ENCODE measurements around the gene KDM3A. TPM values are rescaled to one million over a fixed set of nuclear protein-coding genes. Genes with fewer than 3 reads are reported as not detected.

The KDM3A gene
- total RNA-seq, 1 experiment from 2014 or later: 10.3 TPM

DNA sequence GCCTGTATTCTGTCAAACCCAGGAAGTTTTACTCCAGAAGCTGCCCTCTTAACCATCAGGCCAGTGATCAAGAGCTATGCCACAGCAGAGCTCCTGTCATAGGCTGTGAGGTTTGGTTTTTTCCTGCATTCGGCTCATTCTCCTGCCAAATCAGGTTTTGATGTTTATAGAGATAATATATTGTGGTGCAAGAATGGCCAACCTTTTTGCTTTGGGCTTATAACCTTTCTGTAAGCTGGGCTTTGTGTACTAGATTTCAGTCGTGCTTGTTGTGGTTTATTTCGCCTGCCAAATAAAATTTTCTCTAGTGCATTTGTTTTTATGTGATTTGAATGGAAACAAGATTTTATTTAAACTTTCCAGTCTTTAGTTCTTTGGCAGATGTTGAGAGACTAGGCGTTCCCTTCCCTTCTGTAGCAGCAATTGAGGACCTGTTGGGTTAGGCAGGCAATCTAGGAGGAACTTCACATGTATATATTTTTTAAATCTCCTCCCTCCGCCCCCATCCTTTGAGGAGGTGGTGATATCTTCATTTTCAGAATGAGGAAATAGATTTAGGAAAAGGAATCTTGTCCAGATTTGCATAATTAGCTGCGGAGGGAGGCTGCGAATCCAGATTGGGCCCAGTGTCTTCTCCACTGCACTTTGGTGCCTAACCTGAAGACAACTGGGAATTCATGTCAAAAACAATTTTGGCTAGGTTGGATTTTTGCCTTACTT is 2.6 kb downstream of the KDM3A start:
- Histone ChIP-seq H3K27me3 (ENCODE audit: control insufficient read depth, insufficient read depth, low read length) (no peaks in the 10 kb centered on the region), H3K36me3 (replicated peaks; ENCODE audit: control insufficient read depth, insufficient read depth, low read length) (no peaks in the 10 kb centered on the region; the same call in 1 of the 2 replicates), H3K4me3 (ENCODE audit: insufficient read depth, low read depth, low read length) (no peak overlapping the region)
- no peak for DNase-seq

DNA sequence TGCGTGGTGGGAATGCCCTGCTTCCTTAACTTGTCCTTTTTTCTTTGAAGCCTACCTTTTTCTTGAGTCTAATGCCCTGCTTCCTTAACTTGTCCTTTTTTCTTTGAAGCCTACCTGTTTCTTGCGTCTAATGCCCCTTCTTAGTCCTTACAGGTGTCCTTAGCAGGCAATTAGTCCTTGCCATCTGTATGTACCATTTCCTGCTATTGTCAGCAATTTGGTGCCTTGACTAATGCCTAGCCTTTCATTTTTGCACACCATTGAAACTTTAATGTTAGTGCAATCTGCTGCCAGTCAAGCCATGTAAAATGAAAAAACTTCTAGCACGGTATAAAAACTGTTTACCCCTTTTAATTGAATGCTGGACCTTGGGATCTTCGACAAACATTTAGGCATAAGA is 4.3 kb downstream of the KDM3A start:
- Histone ChIP-seq H3K4me3 (ENCODE audit: insufficient read depth, low read depth, low read length) (no peak overlapping the region), H3K36me3 (replicated peaks; ENCODE audit: control insufficient read depth, insufficient read depth, low read length) (no peaks in the 10 kb centered on the region; the same call in 1 of the 2 replicates), H3K27me3 (ENCODE audit: control insufficient read depth, insufficient read depth, low read length) (no peaks in the 10 kb centered on the region)
- no peak for DNase-seq

- no peaks in the 10 kb centered on the region for H3K27me3 ChIP-seq (ENCODE audit: control insufficient read depth, insufficient read depth, low read length)
- DNase-seq: no peak
- H3K36me3 ChIP-seq (replicated peaks; ENCODE audit: control insufficient read depth, insufficient read depth, low read length): peaks cover 2% of the 10 kb centered on the region
- no peak overlapping the region for H3K4me3 ChIP-seq (ENCODE audit: insufficient read depth, low read depth, low read length)
Measured at GRCh38 chr2:86446060-86446459, 4.9 kb downstream of the KDM3A start.

- Histone ChIP-seq H3K27me3 (ENCODE audit: control insufficient read depth, insufficient read depth, low read length) (no peaks in the 10 kb centered on the region), H3K36me3 (replicated peaks; ENCODE audit: control insufficient read depth, insufficient read depth, low read length) (peaks cover 2% of the 10 kb centered on the region), H3K4me3 (ENCODE audit: insufficient read depth, low read depth, low read length) (no peak overlapping the region)
- no peak for DNase-seq
Measured at GRCh38 chr2:86453836-86454235, 12.7 kb downstream of the KDM3A start.

GRCh38 chr2:86454238-86454637 is 13.1 kb downstream of the KDM3A start:
- H3K27me3 ChIP-seq (ENCODE audit: control insufficient read depth, insufficient read depth, low read length): no peaks in the 10 kb centered on the region
- peaks cover 2% of the 10 kb centered on the region for H3K36me3 ChIP-seq (replicated peaks; ENCODE audit: control insufficient read depth, insufficient read depth, low read length)
- no peak for DNase-seq
- H3K4me3 ChIP-seq (ENCODE audit: insufficient read depth, low read depth, low read length): no peak overlapping the region

- Histone ChIP-seq H3K4me3 (ENCODE audit: insufficient read depth, low read depth, low read length) (no peak overlapping the region), H3K27me3 (ENCODE audit: control insufficient read depth, insufficient read depth, low read length) (no peaks in the 10 kb centered on the region), H3K36me3 (replicated peaks; ENCODE audit: control insufficient read depth, insufficient read depth, low read length) (peaks cover 2% of the 10 kb centered on the region)
- no peak for DNase-seq
Measured at GRCh38 chr2:86455181-86455580, 14.0 kb downstream of the KDM3A start.

- Histone ChIP-seq H3K27me3 (ENCODE audit: control insufficient read depth, insufficient read depth, low read length) (no peaks in the 10 kb centered on the region), H3K36me3 (replicated peaks; ENCODE audit: control insufficient read depth, insufficient read depth, low read length) (peaks cover 11% of the 10 kb centered on the region), H3K4me3 (ENCODE audit: insufficient read depth, low read depth, low read length) (no peak overlapping the region)
- DNase-seq: no peak
Measured at GRCh38 chr2:86461042-86461743, 20.0 kb downstream of the KDM3A start.

GRCh38 chr2:86464652-86465051 is 23.5 kb downstream of the KDM3A start:
- H3K36me3 ChIP-seq (replicated peaks; ENCODE audit: control insufficient read depth, insufficient read depth, low read length): peaks cover 11% of the 10 kb centered on the region
- DNase-seq: no peak
- H3K4me3 ChIP-seq (ENCODE audit: insufficient read depth, low read depth, low read length): no peak overlapping the region
- H3K27me3 ChIP-seq (ENCODE audit: control insufficient read depth, insufficient read depth, low read length): no peaks in the 10 kb centered on the region

- Histone ChIP-seq H3K36me3 (replicated peaks; ENCODE audit: control insufficient read depth, insufficient read depth, low read length) (peaks cover 9% of the 10 kb centered on the region), H3K4me3 (ENCODE audit: insufficient read depth, low read depth, low read length) (no peak overlapping the region), H3K27me3 (ENCODE audit: control insufficient read depth, insufficient read depth, low read length) (no peaks in the 10 kb centered on the region)
- DNase-seq: no peak
Measured at GRCh38 chr2:86466306-86466705, 25.1 kb downstream of the KDM3A start.

GRCh38 chr2:86468162-86469033 is 27.2 kb downstream of the KDM3A start:
- Histone ChIP-seq H3K27me3 (ENCODE audit: control insufficient read depth, insufficient read depth, low read length) (no peaks in the 10 kb centered on the region), H3K36me3 (replicated peaks; ENCODE audit: control insufficient read depth, insufficient read depth, low read length) (peaks cover 9% of the 10 kb centered on the region), H3K4me3 (ENCODE audit: insufficient read depth, low read depth, low read length) (no peak overlapping the region)
- DNase-seq: no peak

GRCh38 chr2:86470890-86471289 is 29.7 kb downstream of the KDM3A start:
- H3K27me3 ChIP-seq (ENCODE audit: control insufficient read depth, insufficient read depth, low read length): no peaks in the 10 kb centered on the region
- peaks cover 4% of the 10 kb centered on the region for H3K36me3 ChIP-seq (replicated peaks; ENCODE audit: control insufficient read depth, insufficient read depth, low read length)
- no peak for DNase-seq
- H3K4me3 ChIP-seq (ENCODE audit: insufficient read depth, low read depth, low read length): no peak overlapping the region

DNA sequence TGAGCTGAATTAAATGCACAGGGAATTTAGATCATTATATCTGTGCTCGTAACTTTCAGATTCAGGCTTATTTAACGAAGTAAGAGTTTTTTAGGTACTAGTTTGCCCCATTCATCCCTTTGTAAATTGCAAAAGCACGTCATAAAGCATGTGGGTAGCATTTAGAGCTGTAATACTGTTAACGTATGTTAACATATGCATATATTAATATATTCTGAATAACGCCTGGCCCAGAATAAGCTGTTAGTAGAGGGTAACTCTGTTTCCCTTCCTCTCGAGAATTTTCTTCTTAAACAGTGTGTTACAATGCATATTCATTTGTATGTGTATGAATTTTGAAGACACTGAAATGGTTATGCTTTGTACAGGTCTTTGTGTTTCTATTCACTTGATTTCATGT is 30.5 kb downstream of the KDM3A start:
- H3K27me3 ChIP-seq (ENCODE audit: control insufficient read depth, insufficient read depth, low read length): no peaks in the 10 kb centered on the region
- H3K36me3 ChIP-seq (replicated peaks; ENCODE audit: control insufficient read depth, insufficient read depth, low read length): peaks cover 4% of the 10 kb centered on the region
- H3K4me3 ChIP-seq (ENCODE audit: insufficient read depth, low read depth, low read length): no peak overlapping the region
- no peak for DNase-seq

DNA sequence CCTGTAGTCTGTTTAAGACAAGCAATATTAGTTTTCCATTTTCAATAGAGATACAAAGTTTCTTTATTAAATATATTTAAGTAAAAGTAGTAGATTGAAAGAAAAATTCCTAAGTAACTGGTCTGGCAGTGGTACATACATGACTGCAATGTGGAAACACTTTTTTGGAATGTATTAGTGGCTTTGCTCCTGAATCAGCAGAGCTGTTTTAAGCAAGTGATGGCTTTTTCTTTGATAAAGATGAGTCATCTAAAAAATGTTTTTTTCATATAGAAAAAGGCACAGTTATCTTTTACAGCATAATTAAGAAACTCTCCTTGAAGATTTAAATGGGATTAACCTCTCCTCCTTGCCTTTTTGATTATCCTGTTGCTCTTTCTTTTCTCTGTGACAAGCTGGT is 34.9 kb downstream of the KDM3A start:
- no peak for DNase-seq
- no peaks in the 10 kb centered on the region for H3K27me3 ChIP-seq (ENCODE audit: control insufficient read depth, insufficient read depth, low read length)
- peaks cover 2% of the 10 kb centered on the region for H3K36me3 ChIP-seq (replicated peaks; ENCODE audit: control insufficient read depth, insufficient read depth, low read length)

DNA sequence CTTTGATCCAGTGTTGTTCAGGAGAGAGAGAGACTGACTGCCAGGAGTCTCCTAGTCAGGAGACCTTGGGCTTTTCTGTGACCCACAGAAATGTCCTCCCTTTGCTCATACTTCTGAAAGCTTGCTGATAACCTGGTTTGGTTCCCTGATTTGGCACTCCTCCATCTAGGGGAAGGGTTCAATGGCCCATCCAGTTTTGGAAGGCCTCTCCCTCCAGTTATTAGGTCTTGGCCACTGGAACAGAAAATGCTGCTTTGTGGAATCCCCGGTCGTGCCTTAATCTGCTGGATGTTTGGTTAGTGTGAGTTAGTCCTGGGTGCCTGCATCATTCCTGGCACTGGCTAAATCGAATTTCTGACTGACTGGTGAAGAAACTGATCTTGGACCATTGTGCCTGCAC is 35.7 kb downstream of the KDM3A start:
- no peak overlapping the region for H3K4me3 ChIP-seq (ENCODE audit: insufficient read depth, low read depth, low read length)
- peaks cover 2% of the 10 kb centered on the region for H3K36me3 ChIP-seq (replicated peaks; ENCODE audit: control insufficient read depth, insufficient read depth, low read length)

More for the DNA sequence above, 34.9 kb downstream of the KDM3A start:
- no peak overlapping the region for H3K4me3 ChIP-seq (ENCODE audit: insufficient read depth, low read depth, low read length)

More for the DNA sequence above, 35.7 kb downstream of the KDM3A start:
- no peaks in the 10 kb centered on the region for H3K27me3 ChIP-seq (ENCODE audit: control insufficient read depth, insufficient read depth, low read length)
- no peak for DNase-seq

Data from H7 (cell line).